ENCODE results near the gene ATP6V0A1. TPM values are rescaled to one million over a fixed set of nuclear protein-coding genes. Genes with fewer than 3 reads are reported as not detected.

ATP6V0A1 gene
- total RNA-seq, 1 experiment from 2014 or later = 54.6 TPM

GRCh38 chr17:42529061-42529460 lies 70.4 kb downstream of the ATP6V0A1 start:
- no peaks in the 10 kb centered on the region for H3K27me3 ChIP-seq (replicated peaks; ENCODE audit: insufficient read depth, low read depth, low read length, poor library complexity)
- H3K9me3 ChIP-seq (ENCODE audit: low read depth, low read length, poor library complexity, severe bottlenecking) = no peaks in the 10 kb centered on the region
- BruUV-seq (replicated peaks) = no TSS peak
- H3K27ac ChIP-seq (ENCODE audit: low read depth, low read length, poor library complexity, severe bottlenecking) = no peak overlapping the region
- CTCF ChIA-PET = no interaction called here
- TF ChIP-seq CTCF (conservative IDR thresholded peaks at IDR 0.05; ENCODE audit: low read depth, low read length) (no peak), EZH2 (IDR thresholded peaks at IDR 0.05; ENCODE audit: borderline replicate concordance, low read depth, low read length, poor library complexity, severe bottlenecking) (no peak)
- H3K4me3 ChIP-seq (ENCODE audit: low read depth, low read length, poor library complexity, severe bottlenecking) = no peak overlapping the region
- no peak for DNase-seq (ENCODE audit: low spot score)
- POLR2A ChIA-PET (ENCODE audit: low non-redundant PET) = no interaction called here
- H3K4me1 ChIP-seq (ENCODE audit: insufficient read depth, low read length, poor library complexity, severe bottlenecking) = no peaks in the 10 kb centered on the region
- no peaks in the 10 kb centered on the region for H3K36me3 ChIP-seq (ENCODE audit: insufficient read depth, low read length, poor library complexity, severe bottlenecking)
- intact Hi-C loops (cut with micrococcal nuclease; ENCODE audit: unreplicated experiment) = loop anchor here (10.0 kb wide), 1 partner anchor 214 kb away; no protein-coding TSS in a partner anchor

- H3K27me3 ChIP-seq (replicated peaks; ENCODE audit: insufficient read depth, low read depth, low read length, poor library complexity) = no peaks in the 10 kb centered on the region
- no TSS peak for BruUV-seq (replicated peaks)
- ChIA-PET CTCF (interaction anchor here (0.6 to 0.7 kb wide), 2 partner anchors 149 to 506 kb away, joined by 4 to 5 read pairs; no protein-coding TSS in a partner anchor), POLR2A (ENCODE audit: low non-redundant PET) (no interaction called here)
- no peak overlapping the region for H3K4me3 ChIP-seq (ENCODE audit: low read depth, low read length, poor library complexity, severe bottlenecking)
- no peaks in the 10 kb centered on the region for H3K36me3 ChIP-seq (ENCODE audit: insufficient read depth, low read length, poor library complexity, severe bottlenecking)
- no peaks in the 10 kb centered on the region for H3K9me3 ChIP-seq (ENCODE audit: low read depth, low read length, poor library complexity, severe bottlenecking)
- DNase-seq (ENCODE audit: low spot score) = no peak
- TF ChIP-seq CTCF (conservative IDR thresholded peaks at IDR 0.05; ENCODE audit: low read depth, low read length) = no peak
- TF ChIP-seq EZH2 (IDR thresholded peaks at IDR 0.05; ENCODE audit: borderline replicate concordance, low read depth, low read length, poor library complexity, severe bottlenecking) = no peak
- no peaks in the 10 kb centered on the region for H3K4me1 ChIP-seq (ENCODE audit: insufficient read depth, low read length, poor library complexity, severe bottlenecking)
- no peak overlapping the region for H3K27ac ChIP-seq (ENCODE audit: low read depth, low read length, poor library complexity, severe bottlenecking)
- intact Hi-C loops (cut with micrococcal nuclease; ENCODE audit: unreplicated experiment) = no loop called here
Measured at GRCh38 chr17:42530952-42531454, 72.3 kb downstream of the ATP6V0A1 start.

- TF ChIP-seq CTCF (conservative IDR thresholded peaks at IDR 0.05; ENCODE audit: low read depth, low read length) (peak; percentile 31; the same call in 1 of the 2 replicates), EZH2 (IDR thresholded peaks at IDR 0.05; ENCODE audit: borderline replicate concordance, low read depth, low read length, poor library complexity, severe bottlenecking) (no peak)
- H3K27me3 ChIP-seq (replicated peaks; ENCODE audit: insufficient read depth, low read depth, low read length, poor library complexity) = no peaks in the 10 kb centered on the region
- no peaks in the 10 kb centered on the region for H3K4me1 ChIP-seq (ENCODE audit: insufficient read depth, low read length, poor library complexity, severe bottlenecking)
- BruUV-seq (replicated peaks) = no TSS peak
- peak overlapping the region; percentile 43 for H3K4me3 ChIP-seq (ENCODE audit: low read depth, low read length, poor library complexity, severe bottlenecking)
- no peaks in the 10 kb centered on the region for H3K36me3 ChIP-seq (ENCODE audit: insufficient read depth, low read length, poor library complexity, severe bottlenecking)
- no peaks in the 10 kb centered on the region for H3K9me3 ChIP-seq (ENCODE audit: low read depth, low read length, poor library complexity, severe bottlenecking)
- ChIA-PET POLR2A (ENCODE audit: low non-redundant PET) (no interaction called here), CTCF (interaction anchor here (0.6 kb wide), 1 partner anchor 24 kb away, joined by 3 read pairs; no protein-coding TSS in a partner anchor)
- H3K27ac ChIP-seq (ENCODE audit: low read depth, low read length, poor library complexity, severe bottlenecking) = no peak overlapping the region
- intact Hi-C loops (cut with micrococcal nuclease; ENCODE audit: unreplicated experiment) = no loop called here
- no peak for DNase-seq (ENCODE audit: low spot score)
Measured at GRCh38 chr17:42531455-42532354, 73.0 kb downstream of the ATP6V0A1 start.
